Spleen (tissue), 11 donors: ENCODE results near the gene ZSCAN5B. TPM values are rescaled to one million over a fixed set of nuclear protein-coding genes. Genes with fewer than 3 reads are reported as not detected.

ENCODE experiments used
- DNase-seq: peaks from one replicate; pipeline ENCODE4 v3.0.0-alpha.2; 2020
- H3K27ac ChIP-seq, 8 donors: fragments of 200-600 bp; sonication (generic) in 7 of 8; 1 replicate in 4 of 8; 2 replicates in 4 of 8; pipeline versions ENCODE4 v1.5.0 to v1.8.0; 2016 to 2021; ENCODE audit warnings: inconsistent platforms in 4 of 8, mild to moderate bottlenecking in 4 of 8, moderate library complexity in 1 of 8
- H3K27me3 ChIP-seq, 7 donors: fragments of 200-600 bp; sonication (generic) in 6 of 7; replicated peaks in 1 of 7; 1 replicate in 4 of 7; 2 replicates in 3 of 7; pipeline versions ENCODE4 v1.5.0 to v1.8.0; 2016 to 2021; ENCODE audit warnings: inconsistent platforms in 3 of 7, mild to moderate bottlenecking in 1 of 7
- H3K36me3 ChIP-seq, 6 donors: fragments of 200-600 bp; sonication (generic) in 5 of 6; 1 replicate in 4 of 6; 2 replicates in 2 of 6; pipeline versions ENCODE4 v1.5.0 to v1.8.0; 2016 to 2021; ENCODE audit warnings: inconsistent platforms in 2 of 6
- H3K4me1 ChIP-seq, 6 donors: fragments of 200-600 bp; sonication (generic) in 5 of 6; 1 replicate in 3 of 6; 2 replicates in 3 of 6; pipeline versions ENCODE4 v1.5.0 to v1.8.0; 2016 to 2021; ENCODE audit warnings: inconsistent platforms in 3 of 6
- H3K4me3 ChIP-seq, 8 donors: fragments of 200-600 bp; sonication (generic) in 7 of 8; 1 replicate in 4 of 8; 2 replicates in 4 of 8; pipeline versions ENCODE4 v1.5.0 to v1.8.0; 2016 to 2021; ENCODE audit warnings: inconsistent platforms in 4 of 8, mild to moderate bottlenecking in 4 of 8, moderate library complexity in 2 of 8
- H3K9me3 ChIP-seq, 8 donors: fragments of 200-600 bp; sonication (generic) in 7 of 8; 1 replicate in 4 of 8; 2 replicates in 4 of 8; pipeline versions ENCODE4 v1.5.0 to v1.8.0; 2016 to 2021; ENCODE audit warnings: inconsistent platforms in 4 of 8
- CTCF ChIP-seq, 11 experiments: fragments of 200-600 bp in 7 of 11; fragments of 450-650 bp in 4 of 11; sonication (generic) in 4 of 11; IDR thresholded peaks in 8 of 11; conservative IDR thresholded peaks in 3 of 11; 1 replicate in 7 of 11; 2 replicates in 4 of 11; pipeline versions ENCODE4 v1.4.0 to v1.8.0; 2016 to 2021; ENCODE audit warnings: antibody characterized with exemption in 11 of 11, inconsistent platforms in 4 of 11, mild to moderate bottlenecking in 1 of 11
- POLR2A ChIP-seq, 3 donors: fragments of 450-650 bp; IDR thresholded peaks; one replicate each; pipeline ENCODE4 v1.5.1; 2017; ENCODE audit warnings: antibody characterized with exemption in 3 of 3, mild to moderate bottlenecking in 1 of 3
- POLR2AphosphoS5 ChIP-seq, 3 donors: sonication (generic); formaldehyde crosslinking; IDR thresholded peaks; one replicate each; pipeline ENCODE4 v1.5.1; 2017; ENCODE audit warnings: antibody characterized with exemption in 3 of 3
- WGBS, 5 donors: extraction: QIAGEN DNeasy Blood & Tissue Kit in 3 of 5; methylation state at CpG; one replicate each; pipeline versions ENCODE4 v1.1.5 to v1.1.7; 2013 to 2018; 5-methylcytosine and 5-hydroxymethylcytosine counted together
- intact Hi-C: fragments of 100-400 bp; cut with DNase I; formaldehyde crosslinking; loops from one replicate; pipeline ENCODE4 v1.15.0; 2023; ENCODE audit warnings: low total_unique reads
- polyA plus RNA-seq, 3 donors: library from polyadenylated mRNA; stranded (reverse); fragments of 200-250 nt; gene quantifications; one replicate each; pipeline ENCODE4 v1.2.1, GENCODE V29; 2013
- total RNA-seq, 7 donors: library from RNA; depleted of rRNA in 3 of 7; stranded (reverse); fragments of >200 nt in 3 of 7; fragmentation: NEBNext Ultra II Directional in 4 of 7; extraction: Animal tissue kit (Norgen Biotek cat#: 25700) in 4 of 7; gene quantifications; one replicate each; pipeline versions ENCODE4 v1.1.0 to v1.2.1, GENCODE V29; 2016 to 2021
- donor health status: healthy with polysubstance abuse.
- donor health status: DM: no; HTN: no; CAD: no; lungs with moderate emphysema.
- donor health status: DM: no; HTN: no; CAD: no.
- donor health status: Bipolar disorder and iron deficiency.
- donor health status: healthy.
- donor health status: DM: no; HTN: no; CAD: no.
- donor health status: DM: yes; HTN: yes; CAD: no.

ZSCAN5B gene
- total and polyA plus RNA-seq, 10 donors, result 0.03 to 0.11 TPM; not detected in 8

GRCh38 chr19:56148096-56148495 lies 49.5 kb downstream of the ZSCAN5B start:
- H3K4me3 ChIP-seq, result no peak overlapping the region
- peaks cover 0 to 55% (median 25%) of the 10 kb centered on the region in 6 donors for H3K36me3 ChIP-seq
- no peaks in the 10 kb centered on the region for H3K27me3 ChIP-seq
- intact Hi-C loops, result no loop called here
- peaks cover 0 to 15% (median 0%) of the 10 kb centered on the region in 6 donors for H3K4me1 ChIP-seq
- DNase-seq, result no peak
- H3K27ac ChIP-seq, result no peak overlapping the region
- H3K9me3 ChIP-seq, result no peaks in the 10 kb centered on the region
- WGBS, 5 donors, result 92 to 97% (median 95%) methylated on average over 8 to 15 of the region's 15 CpGs
- TF ChIP-seq POLR2AphosphoS5 (IDR thresholded peaks at IDR 0.05) (peak in 1 of 3 donors; percentile 13), CTCF (IDR thresholded peaks at IDR 0.05 in 8 of 11, conservative IDR thresholded peaks at IDR 0.05 in 3 of 11) (no peak)

- intact Hi-C loops, result no loop called here
- Histone ChIP-seq H3K4me3 (no peak overlapping the region), H3K9me3 (no peaks in the 10 kb centered on the region), H3K4me1 (peaks cover 0 to 20% (median 6%) of the 10 kb centered on the region in 6 donors), H3K27ac (no peak overlapping the region), H3K36me3 (peaks cover 0 to 54% (median 25%) of the 10 kb centered on the region in 6 donors), H3K27me3 (no peaks in the 10 kb centered on the region)
- 91 to 96% (median 93%) methylated on average over 17 to 22 of the region's 22 CpGs for WGBS, 5 donors
- no peak for TF ChIP-seq POLR2AphosphoS5 (IDR thresholded peaks at IDR 0.05)
- TF ChIP-seq POLR2A (IDR thresholded peaks at IDR 0.05), result no peak
- TF ChIP-seq CTCF (IDR thresholded peaks at IDR 0.05 in 8 of 11, conservative IDR thresholded peaks at IDR 0.05 in 3 of 11), result no peak
- DNase-seq, result no peak
Observed at GRCh38 chr19:56147307-56147706, 50.3 kb downstream of the ZSCAN5B start.

- Histone ChIP-seq H3K27me3 (no peaks in the 10 kb centered on the region), H3K9me3 (no peaks in the 10 kb centered on the region), H3K27ac (no peak overlapping the region), H3K4me1 (peaks cover 3 to 24% (median 10%) of the 10 kb centered on the region in 6 donors), H3K4me3 (no peak overlapping the region), H3K36me3 (peaks cover 0 to 54% (median 25%) of the 10 kb centered on the region in 6 donors)
- no peak for DNase-seq
- 96 to 98% (median 97%) methylated on average over 22 to 31 of the region's 31 CpGs for WGBS, 5 donors
- no peak for TF ChIP-seq POLR2AphosphoS5 (IDR thresholded peaks at IDR 0.05)
- no peak for TF ChIP-seq CTCF (IDR thresholded peaks at IDR 0.05 in 8 of 11, conservative IDR thresholded peaks at IDR 0.05 in 3 of 11)
- TF ChIP-seq POLR2A (IDR thresholded peaks at IDR 0.05), result no peak
- intact Hi-C loops, result no loop called here
Observed at GRCh38 chr19:56146904-56147303, 50.7 kb downstream of the ZSCAN5B start.

GRCh38 chr19:56145698-56146097 lies 51.9 kb downstream of the ZSCAN5B start:
- no peak overlapping the region for H3K4me3 ChIP-seq
- intact Hi-C loops, result no loop called here
- H3K27me3 ChIP-seq, result no peaks in the 10 kb centered on the region
- 88 to 97% (median 93%) methylated on average over 8 to 10 of the region's 10 CpGs for WGBS, 5 donors
- no peak for DNase-seq
- TF ChIP-seq POLR2AphosphoS5 (IDR thresholded peaks at IDR 0.05) (no peak), CTCF (IDR thresholded peaks at IDR 0.05 in 8 of 11, conservative IDR thresholded peaks at IDR 0.05 in 3 of 11) (no peak), POLR2A (IDR thresholded peaks at IDR 0.05) (no peak)
- H3K4me1 ChIP-seq, result peaks cover 6 to 29% (median 14%) of the 10 kb centered on the region in 6 donors
- H3K36me3 ChIP-seq, result peaks cover 0 to 54% (median 25%) of the 10 kb centered on the region in 6 donors
- H3K27ac ChIP-seq, result no peak overlapping the region
- no peaks in the 10 kb centered on the region for H3K9me3 ChIP-seq
